HG03378 (cell line): Measurements from ENCODE around the gene DNAJC5G.
"Not testable (repeated sequence)": the region's sequence is repeated elsewhere in the genome, so short reads cannot be mapped to it uniquely, and the experiment has no call there.

Source experiments
- ATAC-seq: cut with Tn5 transposase; IDR thresholded peaks from one replicate; pipeline ENCODE4 v1.9.1; 2021; ENCODE audit warnings: mild to moderate bottlenecking, moderate library complexity; ENCODE audit not compliant: unreplicated experiment

Gene DNAJC5G

DNA sequence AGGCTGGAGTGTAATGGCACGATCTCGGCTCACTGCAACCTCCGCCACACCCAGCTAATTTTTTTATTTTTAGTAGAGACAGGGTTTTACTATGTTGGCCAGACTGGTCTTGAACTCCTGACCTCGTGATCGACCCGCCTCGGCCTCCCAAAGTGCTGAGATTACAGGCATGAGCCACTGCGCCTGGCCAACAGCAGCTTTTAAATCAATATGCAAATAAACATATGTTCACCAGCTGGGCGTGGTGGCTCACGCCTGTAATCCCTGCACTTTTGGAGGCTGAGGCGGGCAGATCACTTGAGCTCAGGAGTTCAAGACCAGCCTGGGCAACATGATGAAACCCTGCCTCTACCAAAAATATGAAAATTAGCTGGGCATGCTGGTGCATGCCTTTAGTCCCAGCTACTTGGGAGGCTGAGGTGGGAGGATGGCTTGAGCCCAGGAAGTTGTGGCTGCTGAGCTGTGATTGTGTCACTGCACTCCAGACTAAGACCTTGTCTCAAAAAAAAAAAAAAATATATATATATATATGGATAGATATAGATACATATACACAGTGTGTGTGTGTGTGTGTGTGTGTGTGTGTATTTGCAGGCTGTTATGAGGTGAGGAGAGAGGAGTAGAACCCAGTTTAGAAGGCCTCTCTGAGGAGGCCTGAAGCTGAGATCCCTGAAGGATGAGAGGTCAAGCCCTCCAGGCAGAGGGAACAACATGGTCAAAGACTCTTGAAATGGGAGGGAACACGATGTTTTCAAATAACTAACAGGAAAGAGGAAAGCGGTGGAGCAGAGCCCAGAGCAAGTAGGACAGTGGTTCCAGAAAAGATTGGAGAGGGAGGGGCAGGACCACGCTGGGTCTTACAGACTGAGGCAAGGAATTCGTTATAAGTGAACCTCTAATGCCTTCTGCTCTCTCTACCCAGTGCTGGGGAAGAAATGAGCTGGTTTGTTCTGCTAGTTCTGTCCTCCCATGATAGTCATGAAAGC lies 2.4 kb upstream of the DNAJC5G start:
- not testable (repeated sequence) for ATAC-seq

DNA sequence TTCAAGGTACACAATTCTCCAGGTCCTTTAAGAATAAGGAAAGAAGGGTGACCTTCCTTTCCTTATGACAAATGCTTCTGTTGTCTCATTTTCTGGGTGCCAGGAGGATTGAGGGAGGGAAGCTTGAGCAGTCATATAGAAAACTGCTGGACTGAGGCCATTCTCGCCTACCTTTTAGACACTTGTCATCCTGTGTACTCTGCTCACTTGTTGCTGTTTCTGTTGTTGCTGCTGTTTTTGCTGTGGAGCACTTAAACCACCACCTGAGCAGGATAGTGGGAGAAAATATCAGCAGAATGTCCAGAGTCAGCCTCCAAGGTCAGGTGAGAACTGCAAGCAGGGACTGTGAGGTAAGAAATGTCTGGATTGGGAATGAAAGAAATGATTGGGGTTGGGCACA lies 2.8 kb downstream of the DNAJC5G start:
- no peak for ATAC-seq

DNA sequence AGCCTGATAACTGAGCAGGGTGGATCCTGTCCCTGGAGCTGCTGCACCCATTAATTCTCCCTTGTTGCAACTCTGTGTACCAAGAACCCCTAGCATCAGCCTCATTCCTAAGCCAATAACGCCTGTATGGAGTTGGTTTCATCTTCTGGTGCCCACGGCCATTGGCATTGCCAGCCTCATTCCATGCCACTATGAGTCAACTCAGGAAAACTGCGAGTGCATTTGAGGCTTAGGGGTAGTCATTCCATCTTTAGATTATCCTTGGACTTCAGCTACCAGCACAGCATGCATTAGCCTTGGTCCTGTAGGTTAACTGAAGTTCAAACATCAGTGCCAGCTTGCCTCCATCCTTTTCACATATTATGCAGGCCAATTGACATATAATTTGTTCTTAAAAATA lies 5.6 kb downstream of the DNAJC5G start:
- ATAC-seq = no peak

DNA sequence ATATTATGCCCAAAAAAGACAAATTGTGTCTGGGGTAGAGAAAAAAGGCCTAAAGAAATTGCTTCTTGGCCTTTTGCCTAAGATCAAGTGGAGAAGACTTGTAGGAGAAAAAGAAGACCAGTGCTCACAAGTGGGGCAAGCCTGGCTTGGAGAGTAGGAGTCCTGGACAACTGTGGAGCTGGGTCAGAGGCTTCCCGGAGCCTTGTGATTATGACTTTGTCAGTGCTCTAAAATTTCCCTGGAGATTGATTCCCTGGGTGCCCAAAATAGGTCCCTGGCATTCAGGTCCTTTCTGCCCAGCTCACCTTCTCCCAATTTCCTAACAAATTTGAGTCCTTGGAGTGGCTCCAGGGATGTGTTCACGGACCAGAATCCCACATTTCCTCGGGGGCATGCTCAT lies 6.2 kb downstream of the DNAJC5G start:
- no peak for ATAC-seq

DNA sequence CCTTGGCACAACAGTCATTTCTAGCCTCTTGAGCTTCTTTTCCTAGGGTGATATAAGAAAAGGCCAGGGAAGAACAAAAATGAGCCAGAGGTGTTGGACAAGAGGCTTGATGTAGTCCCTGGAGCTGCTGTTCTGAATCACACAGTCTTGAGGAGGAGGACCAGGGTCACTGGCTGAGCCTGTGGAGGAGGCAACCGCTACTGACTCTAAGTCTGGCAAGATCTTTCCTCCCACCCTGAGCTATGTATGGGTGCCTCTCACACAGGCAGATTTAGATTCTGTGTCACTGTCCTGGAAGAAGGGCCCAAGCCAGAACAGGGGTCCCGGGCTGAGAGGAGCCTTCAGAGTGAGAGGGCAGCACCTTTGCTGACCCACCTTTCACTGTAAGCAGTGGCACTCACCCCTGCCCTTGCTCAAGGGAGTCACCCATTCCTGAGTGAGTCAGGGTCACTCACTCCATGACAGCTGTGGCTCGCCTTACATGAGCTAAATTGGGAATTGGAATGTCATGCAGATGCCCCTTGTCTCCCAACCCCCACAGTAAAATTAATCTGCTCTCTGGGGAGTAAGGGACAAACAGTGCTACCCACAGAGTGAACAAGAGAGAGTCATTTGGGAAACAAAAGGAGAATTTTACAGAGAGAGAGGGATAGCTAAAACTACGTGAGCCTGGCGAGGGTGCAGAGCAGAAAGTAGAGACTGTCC lies 6.8 kb downstream of the DNAJC5G start, which contains the start of gene TRIM54:
TRIM54 (plus strand) TSS at position 575 of the 705 bp plus-strand sequence. CDS start 303 bp downstream, outside the sequence.
- no peak for ATAC-seq

DNA sequence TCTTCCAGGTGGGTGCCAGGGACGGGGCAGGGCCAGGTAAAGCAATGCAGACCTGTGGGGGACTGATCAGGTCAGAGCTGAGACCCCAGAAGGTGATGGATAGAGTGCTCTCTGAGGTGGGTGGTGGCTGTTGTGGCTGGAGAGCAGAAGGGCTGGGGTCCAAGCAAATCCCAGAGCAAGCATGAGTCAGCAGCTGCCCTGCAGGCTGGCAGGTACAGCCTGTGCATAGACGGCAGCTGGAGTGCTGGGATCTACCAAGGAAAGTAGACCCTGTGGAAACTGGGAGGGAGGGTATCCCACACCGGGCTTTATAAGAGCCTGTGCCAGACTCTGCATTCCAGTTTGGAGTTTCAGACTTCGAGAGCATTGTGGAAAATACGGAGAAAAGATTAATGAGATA lies 7.7 kb downstream of the DNAJC5G start:
- no peak for ATAC-seq

DNA sequence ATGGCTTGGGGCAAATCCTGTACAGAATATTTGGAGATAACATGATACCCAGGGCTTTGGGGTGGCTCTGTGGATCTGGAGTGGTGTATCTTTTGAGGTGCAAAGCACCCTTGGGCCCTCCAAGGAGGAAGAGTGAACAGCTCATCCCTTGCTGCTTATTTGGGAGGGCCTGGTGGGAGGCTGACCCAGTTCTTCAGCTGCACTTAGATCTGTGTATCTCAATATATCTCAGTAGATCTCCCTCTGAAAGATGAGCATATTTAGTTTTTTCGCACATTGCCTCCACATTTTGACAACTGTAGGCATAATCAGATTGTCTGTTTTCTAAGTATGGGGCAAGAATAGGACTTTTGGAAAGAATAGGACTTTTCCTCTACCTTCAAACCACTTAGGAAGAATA lies 9.8 kb downstream of the DNAJC5G start:
- ATAC-seq = no peak

DNA sequence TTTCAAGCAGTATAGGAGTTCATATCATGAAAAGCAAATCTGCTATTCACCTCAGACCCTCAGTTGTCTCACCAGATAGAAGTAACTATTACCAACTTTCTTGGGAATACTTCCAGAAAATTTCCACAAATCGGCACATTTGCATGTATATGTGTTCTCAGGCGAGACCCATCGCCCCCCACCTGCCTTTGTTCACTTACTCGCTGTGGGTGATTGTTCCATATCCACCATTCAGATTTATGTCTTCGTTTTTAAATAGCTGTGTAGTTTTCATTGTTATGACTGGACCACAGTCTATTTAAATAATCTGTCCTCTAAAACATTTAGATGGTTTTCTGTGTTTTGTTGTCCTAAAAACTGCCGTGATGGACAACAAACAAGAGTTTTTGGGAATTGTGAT lies 10.2 kb downstream of the DNAJC5G start:
- no peak for ATAC-seq

DNA sequence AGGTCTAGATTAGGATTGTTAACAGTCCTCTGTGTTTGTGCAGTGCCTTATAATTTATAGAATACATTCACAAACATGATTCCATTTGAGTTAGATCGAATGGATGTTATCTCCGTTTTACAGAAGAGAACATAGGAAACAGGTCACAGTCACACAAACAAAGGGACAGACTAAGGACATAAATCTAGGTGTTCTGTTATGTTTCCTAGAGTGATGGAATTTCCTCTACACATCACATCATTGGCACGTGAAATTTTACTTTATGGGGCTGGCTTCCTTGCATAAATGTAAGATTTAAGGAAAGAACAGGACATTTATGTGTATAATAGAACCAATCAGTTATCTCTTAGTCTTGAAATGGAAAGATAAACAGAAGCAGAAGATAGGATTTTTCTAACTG lies 13.4 kb downstream of the DNAJC5G start:
- ATAC-seq = no peak

DNA sequence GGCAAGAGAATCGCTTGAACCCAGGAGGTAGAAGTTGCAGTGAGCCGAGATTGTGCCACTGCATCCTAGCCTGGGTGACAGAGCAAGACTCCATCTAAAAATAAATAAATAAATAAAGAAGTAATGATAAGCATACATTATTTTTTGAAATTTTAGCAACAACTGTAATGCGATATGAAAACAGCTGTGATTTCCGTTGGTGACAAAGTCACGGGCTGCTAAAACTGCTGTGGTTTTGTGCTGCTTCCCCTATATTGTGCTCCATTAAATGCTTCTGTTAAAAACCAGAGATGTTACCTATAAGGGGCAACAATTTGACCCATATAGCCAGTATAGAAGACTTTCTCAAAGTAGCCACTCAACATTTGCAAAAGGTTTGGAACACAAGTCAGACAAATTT lies 15.3 kb downstream of the DNAJC5G start:
- ATAC-seq = no peak

DNA sequence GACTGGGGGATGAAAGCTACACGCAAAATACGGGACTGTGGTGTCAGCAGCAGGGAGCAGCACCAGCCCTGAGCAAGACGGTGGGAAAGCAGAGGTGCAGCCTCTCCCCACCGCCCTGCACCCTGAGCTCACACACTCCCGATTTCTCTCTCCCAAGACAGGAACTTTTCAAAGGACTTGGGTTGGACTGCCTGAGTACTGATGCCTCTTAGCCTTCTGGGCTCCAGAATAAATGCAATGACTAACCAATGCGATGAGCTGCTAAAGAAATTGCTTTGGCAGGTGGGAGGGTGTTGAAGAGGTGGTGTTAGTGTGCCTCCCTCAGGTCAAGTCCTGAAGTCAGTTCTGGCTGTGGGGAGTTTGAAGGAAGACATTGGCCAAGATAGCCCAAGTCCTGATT lies 16.6 kb downstream of the DNAJC5G start:
- no peak for ATAC-seq

DNA sequence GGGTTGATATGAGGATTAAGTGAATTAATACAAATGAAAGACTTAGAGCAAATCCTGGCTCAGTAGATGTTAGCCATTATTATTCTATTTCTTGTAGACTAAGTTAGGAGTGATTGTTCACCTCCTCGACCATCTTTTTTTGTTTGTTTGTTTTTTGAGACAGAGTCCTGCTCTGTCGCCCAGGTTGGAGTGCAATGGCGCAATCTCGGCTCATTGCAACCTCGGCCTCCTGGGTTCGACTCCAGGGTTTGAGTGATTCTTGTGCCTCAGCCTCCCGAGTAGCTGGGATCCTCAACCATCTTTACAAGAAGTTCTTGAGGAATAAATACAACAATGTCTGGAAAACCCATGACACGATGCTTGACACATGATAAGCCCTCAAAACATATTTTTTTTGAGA lies 19.7 kb downstream of the DNAJC5G start:
- no peak for ATAC-seq

DNA sequence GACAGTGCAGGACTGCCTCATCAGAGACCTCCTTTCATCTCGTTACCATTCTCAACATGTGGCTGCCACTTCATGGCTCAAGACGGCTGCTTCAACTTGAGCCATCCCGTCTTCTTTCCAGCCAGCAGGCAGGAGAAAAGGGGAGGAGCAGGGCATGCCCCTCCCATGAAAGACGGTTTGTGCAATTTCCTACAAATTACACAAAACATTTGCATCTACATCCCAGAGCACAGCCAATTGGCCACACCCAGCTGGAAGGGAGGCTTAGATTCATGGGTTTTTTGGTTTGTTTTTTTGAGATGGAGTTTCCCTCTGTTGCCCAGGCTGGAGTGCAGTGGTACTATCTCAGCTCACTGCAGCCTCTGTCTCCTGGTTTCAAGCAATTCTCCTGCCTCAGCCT lies 21.2 kb downstream of the DNAJC5G start:
- ATAC-seq = no peak

DNA sequence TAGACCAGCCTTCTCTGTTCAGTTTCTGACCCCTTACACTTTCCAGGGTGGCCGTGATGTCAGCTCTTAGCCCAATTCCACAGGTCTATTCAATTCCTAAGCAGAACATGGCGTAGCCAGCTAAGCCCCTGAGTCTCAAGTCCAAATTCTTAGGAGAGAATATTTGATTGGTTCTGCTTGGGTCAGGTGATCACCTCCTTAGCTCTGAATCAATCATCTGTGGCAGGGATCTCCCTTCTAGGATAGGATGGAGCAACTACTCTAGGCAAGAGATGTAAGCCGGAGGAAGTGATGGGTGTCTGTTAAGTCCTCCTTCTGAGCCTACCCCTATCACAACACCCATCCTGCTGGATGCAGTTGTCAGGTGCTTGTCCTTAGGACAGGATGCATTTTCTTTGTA lies 22.0 kb downstream of the DNAJC5G start:
- ATAC-seq = no peak

DNA sequence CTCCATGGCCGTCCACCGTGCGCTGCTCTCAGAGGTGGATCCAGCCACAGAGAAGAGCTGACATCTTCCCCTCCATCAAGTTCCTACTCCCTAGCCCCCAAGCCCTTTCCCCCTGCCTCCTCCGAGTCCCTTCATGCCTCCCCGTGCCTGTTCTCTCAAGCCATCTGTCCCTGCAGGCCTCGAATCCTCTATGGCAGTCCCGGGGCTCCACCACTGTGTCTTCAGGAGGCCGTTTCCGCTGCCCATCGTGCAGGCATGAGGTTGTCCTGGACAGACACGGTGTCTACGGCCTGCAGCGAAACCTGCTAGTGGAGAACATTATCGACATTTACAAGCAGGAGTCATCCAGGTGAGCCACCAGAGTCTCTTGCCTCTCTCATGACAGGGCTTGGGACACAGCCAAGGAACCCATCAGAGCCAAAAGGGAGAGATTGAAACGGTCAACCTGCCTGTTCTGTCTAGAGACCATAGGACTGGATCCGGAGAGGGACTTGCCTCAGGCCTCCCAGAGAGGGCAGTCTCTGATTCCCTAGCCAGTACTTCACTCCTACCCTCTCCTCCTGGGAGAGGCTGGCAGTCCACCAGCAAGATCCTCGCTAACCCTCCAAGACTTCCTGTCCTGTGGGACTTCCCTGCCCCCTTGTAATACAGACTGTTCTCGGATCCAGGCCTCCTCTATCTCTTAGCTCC lies 23.3 kb downstream of the DNAJC5G start:
- ATAC-seq = no peak

DNA sequence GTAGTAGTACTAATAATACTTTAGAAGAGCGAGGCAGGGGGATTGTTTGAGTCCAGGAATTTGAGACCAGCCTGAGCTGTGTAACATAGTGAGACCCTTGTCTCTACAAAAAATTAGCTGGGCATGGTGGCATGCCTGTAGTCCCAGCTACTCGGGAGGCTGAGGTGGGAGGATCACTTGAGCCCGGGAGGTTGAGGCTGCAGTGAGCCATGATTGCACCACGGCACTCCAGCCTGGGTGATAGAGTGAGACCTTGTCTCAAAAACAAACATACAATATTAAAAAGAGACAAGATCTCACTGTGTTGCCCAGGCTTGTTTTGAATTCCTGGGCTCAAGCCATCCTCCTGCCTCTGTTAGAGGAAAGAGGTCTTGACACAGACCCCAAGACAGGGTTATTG lies 25.4 kb downstream of the DNAJC5G start:
- ATAC-seq = not testable (repeated sequence)

DNA sequence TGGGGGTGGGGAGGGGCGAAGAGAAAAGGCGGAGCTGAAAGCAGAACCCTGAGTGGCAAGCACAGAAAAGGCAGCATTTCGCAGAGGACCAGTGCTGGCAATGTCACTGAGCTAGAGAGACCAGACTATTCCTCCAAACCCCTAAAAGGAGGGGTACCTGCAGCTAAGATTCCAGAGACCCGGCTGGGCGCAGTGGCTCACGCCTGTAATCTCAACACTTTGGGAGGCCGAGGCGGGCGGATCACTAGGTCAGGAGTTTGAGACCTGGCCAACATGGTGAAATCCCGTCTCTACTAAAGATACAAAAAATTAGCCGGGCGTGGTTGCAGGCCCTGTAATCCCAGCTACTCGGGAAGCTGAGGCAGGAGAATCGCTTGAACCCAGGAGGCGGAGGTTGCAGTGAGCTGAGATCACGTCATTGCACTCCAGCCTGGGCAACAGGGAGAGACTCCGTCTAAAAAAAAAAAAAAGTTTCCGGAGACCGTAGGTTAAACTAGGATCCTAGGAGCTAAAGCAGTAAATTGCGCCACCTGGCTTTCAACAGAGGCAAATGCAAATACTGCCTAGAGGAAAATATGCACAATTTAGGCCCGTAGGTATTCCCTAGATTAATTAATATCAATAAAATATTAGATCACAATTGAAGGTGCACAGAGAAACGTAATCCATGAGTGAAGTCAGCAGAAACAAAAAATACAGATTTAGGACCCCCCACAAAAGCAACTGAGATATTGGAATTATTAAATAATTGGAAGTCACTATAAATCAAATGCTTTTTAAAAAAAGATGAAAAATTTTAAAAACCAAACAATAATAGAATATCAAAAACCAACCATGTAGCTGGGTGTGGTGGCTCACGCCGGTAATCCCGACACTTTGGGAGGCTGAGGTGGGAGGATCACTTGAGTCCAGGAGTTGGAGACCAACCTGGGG lies 28.1 kb downstream of the DNAJC5G start:
- no peak for ATAC-seq

DNA sequence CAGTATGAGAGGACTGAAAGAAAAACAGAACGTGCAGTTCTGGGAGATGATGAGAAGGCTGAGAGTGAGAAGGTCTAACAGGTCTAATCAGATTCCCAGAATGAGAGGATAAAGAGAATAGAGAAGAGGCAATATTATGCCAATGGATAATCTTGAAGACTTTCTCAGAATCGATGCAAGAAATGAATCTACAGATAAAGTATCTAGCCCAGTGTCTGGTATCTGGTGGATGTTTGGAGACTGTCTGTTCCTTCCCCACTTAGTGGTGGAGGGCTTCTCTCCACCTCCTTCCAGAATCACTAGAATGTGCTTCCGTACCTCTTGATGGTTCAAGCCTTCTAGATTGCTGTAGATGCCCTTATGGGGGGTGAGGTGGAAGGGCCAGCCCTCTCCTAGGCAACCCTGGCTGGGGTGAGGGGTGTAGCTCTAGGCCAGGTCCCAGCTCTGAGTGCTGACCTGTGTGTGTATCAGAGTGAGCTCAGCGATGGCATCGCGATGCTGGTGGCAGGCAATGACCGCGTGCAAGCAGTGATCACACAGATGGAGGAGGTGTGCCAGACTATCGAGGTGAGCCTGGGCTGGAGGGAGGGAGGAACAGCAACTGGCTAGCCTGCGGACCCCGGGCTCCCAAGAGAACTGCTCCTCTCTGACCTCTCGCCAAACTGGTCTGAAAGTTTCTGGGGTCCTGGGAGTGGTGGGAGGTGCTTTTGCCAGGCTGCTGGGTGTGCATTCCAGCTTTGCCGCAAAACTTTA lies 29.4 kb downstream of the DNAJC5G start:
- ATAC-seq = no peak

DNA sequence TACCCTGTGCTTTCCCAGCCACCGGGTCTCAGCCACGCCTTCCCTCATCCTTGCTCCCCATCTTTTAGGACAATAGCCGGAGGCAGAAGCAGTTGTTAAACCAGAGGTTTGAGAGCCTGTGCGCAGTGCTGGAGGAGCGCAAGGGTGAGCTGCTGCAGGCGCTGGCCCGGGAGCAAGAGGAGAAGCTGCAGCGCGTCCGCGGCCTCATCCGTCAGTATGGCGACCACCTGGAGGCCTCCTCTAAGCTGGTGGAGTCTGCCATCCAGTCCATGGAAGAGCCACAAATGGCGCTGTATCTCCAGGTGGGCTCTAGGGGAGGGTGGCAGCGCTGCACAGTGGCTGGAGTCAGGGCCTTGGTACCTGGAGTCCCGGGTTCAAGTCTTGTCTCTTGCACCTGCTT lies 30.3 kb downstream of the DNAJC5G start:
- no peak for ATAC-seq

DNA sequence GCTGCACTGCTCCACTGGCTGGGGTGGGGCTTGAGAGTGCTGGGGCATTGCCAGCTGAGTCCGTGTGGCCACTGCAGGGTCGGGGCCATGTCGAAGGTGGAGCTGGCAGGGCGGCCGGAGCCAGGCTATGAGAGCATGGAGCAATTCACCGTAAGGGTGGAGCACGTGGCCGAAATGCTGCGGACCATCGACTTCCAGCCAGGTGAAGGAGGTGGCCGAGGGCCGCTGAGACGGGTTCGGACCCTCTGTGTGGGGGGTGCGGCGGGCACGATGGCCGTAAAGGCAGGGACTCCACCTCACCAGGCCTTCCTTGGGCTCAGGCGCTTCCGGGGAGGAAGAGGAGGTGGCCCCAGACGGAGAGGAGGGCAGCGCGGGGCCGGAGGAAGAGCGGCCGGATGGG lies 30.9 kb downstream of the DNAJC5G start:
- ATAC-seq = no peak
